ENCODE measurements around the gene SCGB1D4.
"Not testable (repeated sequence)": the region's sequence is repeated elsewhere in the genome, so short reads cannot be mapped to it uniquely, and the experiment has no call there.

The SCGB1D4 gene

DNA sequence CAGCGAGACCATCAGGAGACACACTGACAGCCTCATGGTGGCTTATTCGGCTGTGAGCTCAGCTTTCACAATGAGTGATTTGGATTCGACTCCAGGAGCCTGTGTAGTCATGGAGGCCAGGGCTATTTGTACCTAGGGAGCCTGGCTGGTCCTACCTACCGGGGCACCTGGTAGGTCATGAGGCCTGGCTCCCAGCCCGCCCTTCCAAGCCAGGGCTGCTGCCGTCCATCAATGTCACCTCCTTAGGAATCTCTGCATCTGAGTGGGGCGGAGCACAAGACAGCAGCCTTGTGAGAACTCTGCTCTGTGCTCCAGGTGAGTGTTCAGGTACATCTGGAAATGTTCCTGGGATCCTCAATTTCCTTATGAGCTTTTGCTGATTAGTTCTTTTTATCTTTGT, at the start of gene SCGB1D4:
Gene SCGB1D4 (minus strand): TSS at position 101 of the 400 bp plus-strand sequence. CDS start 65 bp downstream, at position 36.
- in situ Hi-C loops (cut with MboI; ENCODE audit: low sequenced_read_pairs): no loop called here

GRCh38 chr11:62345861-62346260, 47.0 kb upstream of the SCGB1D4 start:
- in situ Hi-C loops (cut with MboI; ENCODE audit: low sequenced_read_pairs): no loop called here

- in situ Hi-C loops (cut with MboI; ENCODE audit: low sequenced_read_pairs): no loop called here
These were observed 45.3 kb upstream of the SCGB1D4 start for GRCh38 chr11:62344210-62344609.

GRCh38 chr11:62343646-62344190, 44.8 kb upstream of the SCGB1D4 start:
- in situ Hi-C loops (cut with MboI; ENCODE audit: low sequenced_read_pairs): not testable (repeated sequence)

DNA sequence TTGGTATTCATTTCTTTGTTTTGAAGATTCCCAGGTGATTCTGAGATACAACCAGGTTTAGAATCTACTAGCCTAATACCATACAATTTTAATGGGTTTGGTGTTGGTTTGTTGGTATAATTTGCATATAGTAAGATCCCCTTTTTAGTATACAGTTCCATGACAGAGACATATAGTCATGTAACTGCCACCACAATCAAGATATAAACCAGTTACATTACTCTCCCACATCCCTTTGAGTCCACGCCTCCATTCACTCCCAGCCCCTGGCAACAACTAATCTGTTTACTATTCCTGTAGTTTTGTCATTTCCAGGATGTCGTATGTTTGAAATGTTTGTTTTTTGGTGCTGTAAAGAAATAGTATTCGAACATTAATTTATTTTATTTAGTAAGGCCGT, 42.7 kb upstream of the SCGB1D4 start:
- in situ Hi-C loops (cut with MboI; ENCODE audit: low sequenced_read_pairs): no loop called here

- in situ Hi-C loops (cut with MboI; ENCODE audit: low sequenced_read_pairs): no loop called here
These were observed 41.5 kb upstream of the SCGB1D4 start for GRCh38 chr11:62340269-62340901.

DNA sequence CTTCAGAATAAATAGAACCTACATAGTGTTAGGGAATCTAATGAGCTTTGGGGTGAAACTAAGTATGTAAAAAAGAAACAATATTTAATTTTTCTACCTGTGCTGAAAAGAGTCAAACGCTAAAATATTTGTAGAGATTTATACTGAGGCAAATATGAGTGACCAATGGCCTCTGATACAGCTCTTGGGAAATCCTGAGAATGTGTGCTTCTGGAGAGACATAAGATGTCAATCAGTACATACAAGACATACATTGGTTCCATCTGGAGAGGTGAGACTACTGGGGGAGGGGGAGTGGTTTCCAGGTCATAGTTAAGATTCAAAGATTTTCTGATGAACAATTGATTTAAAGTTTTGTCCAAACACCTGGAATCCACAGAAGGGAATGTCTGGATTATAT, 39.3 kb upstream of the SCGB1D4 start:
- in situ Hi-C loops (cut with MboI; ENCODE audit: low sequenced_read_pairs): no loop called here

- in situ Hi-C loops (cut with MboI; ENCODE audit: low sequenced_read_pairs): no loop called here
These were observed 38.7 kb upstream of the SCGB1D4 start, which contains the start of gene ASRGL1 for GRCh38 chr11:62337303-62338181. ASRGL1 (plus strand) TSS chr11:62337448; CDS start chr11:62337978, 530 bp downstream.

- in situ Hi-C loops (cut with MboI; ENCODE audit: low sequenced_read_pairs): not testable (repeated sequence)
These were observed 38.1 kb upstream of the SCGB1D4 start for GRCh38 chr11:62336949-62337302.

DNA sequence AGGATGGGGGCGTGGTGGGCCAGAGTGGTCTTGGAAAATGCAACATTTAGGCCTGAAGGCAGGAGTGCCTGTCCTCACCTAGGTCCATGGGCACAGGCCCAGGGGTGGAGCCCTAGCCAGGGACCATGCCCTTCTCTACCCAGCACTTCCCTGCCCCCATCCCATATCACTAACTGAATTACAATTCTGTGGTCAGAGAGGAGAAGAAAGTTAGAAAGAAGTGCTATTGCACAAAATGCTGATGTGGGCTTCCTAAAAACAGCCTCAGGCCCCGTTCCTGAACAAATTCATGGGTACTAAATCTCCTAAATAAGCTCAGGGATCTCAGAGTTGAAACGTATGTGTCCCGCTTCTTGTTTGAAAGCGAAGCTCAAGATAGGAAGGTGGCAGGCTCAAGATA, 34.9 kb upstream of the SCGB1D4 start:
- in situ Hi-C loops (cut with MboI; ENCODE audit: low sequenced_read_pairs): no loop called here

DNA sequence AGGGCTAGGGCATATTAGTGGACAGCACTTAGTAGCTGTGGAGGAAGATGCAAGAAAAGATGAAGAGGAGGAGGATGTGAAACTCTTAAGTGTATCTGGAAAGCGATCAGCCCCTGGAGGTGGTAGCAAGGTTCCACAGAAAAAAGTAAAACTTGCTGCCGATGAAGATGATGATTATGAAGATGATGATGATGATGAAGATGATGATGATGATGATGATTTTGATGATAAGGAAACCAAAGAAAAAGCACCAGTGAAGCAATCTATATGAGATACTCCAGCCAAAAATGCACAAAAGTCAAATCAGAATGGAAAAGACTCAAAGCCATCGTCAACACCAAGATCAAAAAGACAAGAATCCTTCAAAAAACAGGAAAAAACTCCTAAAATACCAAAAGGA, 32.4 kb upstream of the SCGB1D4 start:
- in situ Hi-C loops (cut with MboI; ENCODE audit: low sequenced_read_pairs): not testable (repeated sequence)

- in situ Hi-C loops (cut with MboI; ENCODE audit: low sequenced_read_pairs): not testable (repeated sequence)
These were observed 28.7 kb upstream of the SCGB1D4 start for GRCh38 chr11:62327541-62327940.

DNA sequence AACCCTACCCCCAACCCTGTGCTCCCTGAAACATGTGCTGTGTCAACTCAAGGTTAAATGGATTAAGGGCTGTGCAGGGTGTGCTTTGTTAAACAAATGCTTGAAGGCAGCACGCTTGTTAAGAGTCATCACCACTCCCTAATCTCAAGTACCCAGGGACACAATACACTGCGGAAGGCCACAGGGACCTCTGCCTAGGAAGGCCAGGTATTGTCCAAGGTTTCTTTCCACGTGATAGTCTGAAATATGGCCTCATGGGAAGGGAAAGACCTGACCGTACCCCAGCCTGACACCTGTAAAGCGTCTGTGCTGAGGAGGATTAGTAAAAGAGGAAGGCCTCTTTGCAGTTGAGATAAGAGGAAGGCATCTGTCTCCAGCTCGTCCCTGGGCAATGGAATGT, 27.8 kb upstream of the SCGB1D4 start:
- in situ Hi-C loops (cut with MboI; ENCODE audit: low sequenced_read_pairs): not testable (repeated sequence)

GRCh38 chr11:62325781-62326180, 26.9 kb upstream of the SCGB1D4 start:
- in situ Hi-C loops (cut with MboI; ENCODE audit: low sequenced_read_pairs): not testable (repeated sequence)

GRCh38 chr11:62324731-62325556, 26.1 kb upstream of the SCGB1D4 start:
- in situ Hi-C loops (cut with MboI; ENCODE audit: low sequenced_read_pairs): no loop called here

GRCh38 chr11:62322524-62322923, 23.6 kb upstream of the SCGB1D4 start:
- in situ Hi-C loops (cut with MboI; ENCODE audit: low sequenced_read_pairs): no loop called here

GRCh38 chr11:62315431-62315830, 16.6 kb upstream of the SCGB1D4 start:
- in situ Hi-C loops (cut with MboI; ENCODE audit: low sequenced_read_pairs): no loop called here

- in situ Hi-C loops (cut with MboI; ENCODE audit: low sequenced_read_pairs): no loop called here
These were observed 11.1 kb upstream of the SCGB1D4 start for GRCh38 chr11:62309991-62310390.

DNA sequence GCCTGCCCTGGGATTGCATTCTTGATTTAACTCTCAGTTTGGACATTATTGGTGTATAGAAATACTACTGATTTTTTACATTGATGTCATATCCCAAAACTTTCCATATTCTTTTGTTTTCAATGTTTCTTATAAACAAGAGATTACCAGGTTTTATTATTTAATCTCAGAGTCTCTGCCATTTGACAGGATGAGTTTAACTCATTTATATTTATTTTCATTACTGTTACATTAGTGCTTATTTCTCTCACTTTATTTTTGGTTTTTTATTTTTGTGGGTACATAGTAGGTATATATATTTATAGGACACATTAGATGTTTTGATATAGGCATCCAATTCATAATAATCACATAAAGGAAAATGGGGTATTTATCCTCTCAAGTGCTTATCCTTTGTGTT, 9.1 kb upstream of the SCGB1D4 start:
- in situ Hi-C loops (cut with MboI; ENCODE audit: low sequenced_read_pairs): no loop called here

DNA sequence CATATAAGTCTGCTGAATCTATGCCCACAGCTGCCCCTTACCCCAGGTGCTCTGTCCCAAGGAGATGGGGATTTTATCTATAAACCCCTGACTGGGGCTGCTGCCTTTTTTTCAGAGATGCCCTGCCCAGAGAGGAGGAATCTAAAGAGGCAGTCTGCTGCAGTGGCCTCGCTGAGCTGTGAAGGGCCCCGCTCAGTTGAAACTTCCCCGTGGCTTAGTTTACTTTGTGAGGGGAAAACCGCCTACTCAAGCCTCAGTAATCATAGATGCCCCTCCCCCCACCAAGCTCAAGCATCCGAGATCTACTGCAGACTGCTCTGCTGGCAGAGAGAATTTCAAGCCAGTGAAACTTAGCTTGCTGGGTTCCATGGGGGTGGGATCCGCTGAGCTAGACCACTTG, 7.4 kb upstream of the SCGB1D4 start:
- in situ Hi-C loops (cut with MboI; ENCODE audit: low sequenced_read_pairs): no loop called here

DNA sequence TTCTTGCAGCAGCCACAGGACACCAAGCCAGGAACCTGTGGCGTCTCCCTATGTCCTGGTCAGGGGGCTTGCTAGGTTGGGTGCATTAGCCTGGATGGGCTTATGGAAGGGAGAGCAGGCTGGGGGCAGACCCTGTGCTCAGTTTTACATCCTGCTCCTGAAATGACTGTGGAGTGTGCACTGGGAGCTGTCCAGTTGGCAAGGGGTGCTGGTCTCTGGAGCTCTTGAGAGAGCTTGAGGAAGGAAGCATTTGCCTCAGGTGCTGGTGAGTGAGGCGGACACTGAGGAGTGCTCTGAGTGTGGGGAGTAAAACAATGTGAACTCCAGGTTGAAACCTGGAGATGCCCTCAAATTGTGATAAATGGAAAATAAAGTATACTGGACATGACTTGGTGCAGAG, 3.4 kb downstream of the SCGB1D4 start:
- in situ Hi-C loops (cut with MboI; ENCODE audit: low sequenced_read_pairs): no loop called here
